DND-41 (cell line): ENCODE data around the gene PI4K2B.
"Not testable (repeated sequence)": the region's sequence is repeated elsewhere in the genome, so short reads cannot be mapped to it uniquely, and the experiment has no call there.

Experiments
- ATAC-seq: fragments of 200-7000 bp; cut with Tn5 transposase; 3 replicates; pipeline ENCODE4 v1.9.1; 2021; ENCODE audit warnings: low read depth; ENCODE audit not compliant: insufficient read depth
- DNase-seq: peaks from one replicate; pipeline ENCODE4 v3.0.0-alpha.2; 2020
- H2AFZ ChIP-seq: 2 replicates; pipeline ENCODE4 v1.6.0; 2012; ENCODE audit warnings: low read depth, low read length
- H3K27ac ChIP-seq: 2 replicates; pipeline ENCODE4 v1.5.1; 2012; ENCODE audit warnings: low read length, inconsistent platforms
- H3K27me3 ChIP-seq: fragments of 200-600 bp; sonication (generic); 2 replicates; pipeline ENCODE4 v1.6.0; 2012; ENCODE audit warnings: low read length, mild to moderate bottlenecking, inconsistent platforms; ENCODE audit not compliant: insufficient read depth, poor library complexity
- H3K36me3 ChIP-seq: 2 replicates; pipeline ENCODE4 v1.5.1; 2012; ENCODE audit warnings: low read length, inconsistent platforms; ENCODE audit not compliant: insufficient read depth
- H3K4me1 ChIP-seq: 2 replicates; pipeline ENCODE4 v1.5.1; 2012; ENCODE audit warnings: mild to moderate bottlenecking, low read length; ENCODE audit not compliant: insufficient read depth
- H3K4me2 ChIP-seq: 2 replicates; pipeline ENCODE4 v1.6.0; 2012; ENCODE audit warnings: mild to moderate bottlenecking, moderate library complexity, low read length, inconsistent platforms; ENCODE audit not compliant: insufficient read depth
- H3K4me3 ChIP-seq, 2 experiments: fragments of 200-600 bp in 1 of 2; shearing (Covaris generic) in 1 of 2; 2 replicates each; pipeline ENCODE4 v1.5.1; 2012 to 2016; ENCODE audit warnings: inconsistent platforms in 2 of 2, low read length in 2 of 2, mild to moderate bottlenecking in 2 of 2, low read depth in 1 of 2, moderate library complexity in 1 of 2
- H3K79me2 ChIP-seq: 2 replicates; pipeline ENCODE4 v1.6.0; 2012; ENCODE audit warnings: low read length, inconsistent platforms; ENCODE audit not compliant: insufficient read depth
- H3K9ac ChIP-seq: 2 replicates; pipeline ENCODE4 v1.6.0; 2012; ENCODE audit warnings: low read depth, mild to moderate bottlenecking, inconsistent platforms, low read length, moderate library complexity
- H3K9me3 ChIP-seq: 2 replicates; pipeline ENCODE4 v1.5.1; 2012; ENCODE audit warnings: low read length, moderate library complexity, mild to moderate bottlenecking, inconsistent platforms; ENCODE audit not compliant: insufficient read depth, severe bottlenecking
- H4K20me1 ChIP-seq: 2 replicates; pipeline ENCODE4 v1.6.0; 2012; ENCODE audit warnings: low read length; ENCODE audit not compliant: insufficient read depth
- CTCF ChIP-seq: IDR thresholded peaks from 2 replicates; pipeline ENCODE4 v1.5.1; 2012; ENCODE audit warnings: borderline replicate concordance, low read length, moderate library complexity, mild to moderate bottlenecking; ENCODE audit not compliant: poor library complexity, severe bottlenecking; ENCODE audit errors: extremely low read depth
- EZH2 ChIP-seq: IDR thresholded peaks from 3 replicates; pipeline ENCODE4 v1.6.1; 2012; ENCODE audit warnings: borderline replicate concordance, low read depth, mild to moderate bottlenecking, moderate library complexity, low read length, inconsistent platforms; ENCODE audit not compliant: severe bottlenecking

The PI4K2B gene

GRCh38 chr4:25236971-25237370 lies 3.1 kb downstream of the PI4K2B start:
- H2AFZ ChIP-seq = no peak overlapping the region
- H3K9ac ChIP-seq = no peak overlapping the region
- H3K36me3 ChIP-seq = 0 out of 2 replicates have a peak, but pooled peaks cover 11% of the 10 kb centered on the region
- H3K4me1 ChIP-seq = peaks cover 23% of the 10 kb centered on the region
- H3K9me3 ChIP-seq = peaks cover 16% of the 10 kb centered on the region
- DNase-seq (no peak), ATAC-seq (no peak)
- no peak for TF ChIP-seq EZH2
- TF ChIP-seq CTCF = no peak
- peak overlapping the region; percentile 43; the same call in 1 of the 2 replicates for H3K4me2 ChIP-seq
- no peaks in the 10 kb centered on the region for H3K27me3 ChIP-seq
- no peaks in the 10 kb centered on the region; the same call in 1 of the 2 replicates for H4K20me1 ChIP-seq
- H3K4me3 ChIP-seq = no peak overlapping the region
- no peak overlapping the region for H3K27ac ChIP-seq
- H3K79me2 ChIP-seq = peaks cover 72% of the 10 kb centered on the region

GRCh38 chr4:25238052-25238451 lies 4.2 kb downstream of the PI4K2B start:
- H3K4me3 ChIP-seq = no peak overlapping the region
- TF ChIP-seq EZH2 = no peak
- no peak for TF ChIP-seq CTCF
- H3K36me3 ChIP-seq = peaks cover 11% of the 10 kb centered on the region; the same call in 1 of the 2 replicates
- peaks cover 77% of the 10 kb centered on the region for H3K79me2 ChIP-seq
- H3K9ac ChIP-seq = no peak overlapping the region
- H4K20me1 ChIP-seq = no peaks in the 10 kb centered on the region; the same call in 1 of the 2 replicates
- H3K4me2 ChIP-seq = no peak overlapping the region
- no peaks in the 10 kb centered on the region for H3K27me3 ChIP-seq
- H3K9me3 ChIP-seq = peaks cover 5% of the 10 kb centered on the region
- H2AFZ ChIP-seq = no peak overlapping the region
- ATAC-seq (no peak), DNase-seq (no peak)
- peaks cover 23% of the 10 kb centered on the region for H3K4me1 ChIP-seq
- H3K27ac ChIP-seq = no peak overlapping the region

GRCh38 chr4:25239528-25239927 lies 5.7 kb downstream of the PI4K2B start:
- not testable (repeated sequence) for H3K9me3 ChIP-seq, H3K9ac ChIP-seq
- H3K36me3 ChIP-seq = peaks cover 11% of the 10 kb centered on the region; the same call in 1 of the 2 replicates

GRCh38 chr4:25240754-25241210 lies 6.9 kb downstream of the PI4K2B start:
- not testable (repeated sequence) for DNase-seq, H3K4me3 ChIP-seq, H4K20me1 ChIP-seq, H3K9me3 ChIP-seq, H3K27ac ChIP-seq, H3K4me2 ChIP-seq, H2AFZ ChIP-seq, ATAC-seq, H3K27me3 ChIP-seq, H3K9ac ChIP-seq
- H3K36me3 ChIP-seq = peaks cover 11% of the 10 kb centered on the region; the same call in 1 of the 2 replicates
- peaks cover 74% of the 10 kb centered on the region for H3K79me2 ChIP-seq
- peaks cover 14% of the 10 kb centered on the region for H3K4me1 ChIP-seq

More at GRCh38 chr4:25239528-25239927, 5.7 kb downstream of the PI4K2B start:
- not testable (repeated sequence) for H3K27me3 ChIP-seq, H3K27ac ChIP-seq, H2AFZ ChIP-seq, DNase-seq, H3K4me2 ChIP-seq, H4K20me1 ChIP-seq, H3K4me3 ChIP-seq, ATAC-seq
- Histone ChIP-seq H3K79me2 (peaks cover 78% of the 10 kb centered on the region), H3K4me1 (peaks cover 19% of the 10 kb centered on the region)

- not testable (repeated sequence) for H3K4me3 ChIP-seq, H3K9ac ChIP-seq, H2AFZ ChIP-seq, H3K27ac ChIP-seq, H3K27me3 ChIP-seq, H3K9me3 ChIP-seq, DNase-seq, H4K20me1 ChIP-seq, ATAC-seq, H3K4me2 ChIP-seq, H3K4me1 ChIP-seq
- Histone ChIP-seq H3K36me3 (peaks cover 12% of the 10 kb centered on the region), H3K79me2 (peaks cover 69% of the 10 kb centered on the region)
Measured at GRCh38 chr4:25242195-25242594, 8.4 kb downstream of the PI4K2B start.
